GM21528 (cell line): ENCODE measurements around the gene INSYN2B.
"Not testable (repeated sequence)": the region's sequence is repeated elsewhere in the genome, so short reads cannot be mapped to it uniquely, and the experiment has no call there.

Experiments
- ATAC-seq: cut with Tn5 transposase; IDR thresholded peaks from one replicate; pipeline ENCODE4 v1.9.1; 2021; ENCODE audit warnings: mild to moderate bottlenecking, moderate library complexity; ENCODE audit not compliant: unreplicated experiment, low FRiP score

INSYN2B gene

GRCh38 chr5:169862391-169862811 lies 117.9 kb downstream of the INSYN2B start:
- ATAC-seq: no peak

DNA sequence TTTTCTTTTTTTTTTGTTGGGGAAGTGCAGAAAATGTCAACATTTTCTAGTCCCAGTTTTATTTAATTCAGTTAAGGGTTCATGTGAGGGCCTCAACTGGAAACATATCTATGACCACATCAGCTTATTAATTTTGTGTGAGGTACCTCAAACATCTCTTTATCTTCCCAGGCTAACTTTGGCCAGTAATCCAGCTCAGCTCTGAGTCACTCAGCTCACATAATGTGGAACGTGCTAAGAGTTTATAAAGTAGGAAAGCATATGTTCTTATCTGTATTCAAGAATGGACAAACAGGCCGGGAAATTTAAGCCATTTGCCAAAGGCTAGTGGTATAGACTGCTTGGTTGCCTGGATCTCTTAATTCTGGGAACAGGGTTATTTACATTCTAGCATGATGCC lies 118.4 kb downstream of the INSYN2B start:
- no peak for ATAC-seq

- no peak for ATAC-seq
Observed at GRCh38 chr5:169861433-169861832, 118.9 kb downstream of the INSYN2B start.

GRCh38 chr5:169860585-169860984 lies 119.7 kb downstream of the INSYN2B start:
- ATAC-seq: no peak

DNA sequence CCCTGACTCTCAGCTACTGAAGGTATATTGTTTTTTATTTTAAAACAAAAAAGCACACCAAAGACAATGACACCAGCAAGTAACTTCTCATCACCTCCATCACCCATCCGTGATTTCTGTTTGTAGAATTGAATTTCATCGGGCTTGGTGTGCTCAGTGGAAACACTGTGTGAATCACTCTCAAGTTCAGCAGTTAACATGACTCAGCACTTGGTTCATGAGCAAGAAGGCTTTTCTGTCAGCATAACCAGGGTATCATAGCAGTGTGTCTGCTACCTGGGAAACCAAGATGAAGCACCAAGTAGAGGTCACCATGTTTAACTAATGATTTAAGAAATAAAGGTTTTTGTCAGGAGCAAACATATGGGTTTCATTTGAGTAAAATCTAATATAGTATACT lies 123.7 kb downstream of the INSYN2B start:
- ATAC-seq: no peak

DNA sequence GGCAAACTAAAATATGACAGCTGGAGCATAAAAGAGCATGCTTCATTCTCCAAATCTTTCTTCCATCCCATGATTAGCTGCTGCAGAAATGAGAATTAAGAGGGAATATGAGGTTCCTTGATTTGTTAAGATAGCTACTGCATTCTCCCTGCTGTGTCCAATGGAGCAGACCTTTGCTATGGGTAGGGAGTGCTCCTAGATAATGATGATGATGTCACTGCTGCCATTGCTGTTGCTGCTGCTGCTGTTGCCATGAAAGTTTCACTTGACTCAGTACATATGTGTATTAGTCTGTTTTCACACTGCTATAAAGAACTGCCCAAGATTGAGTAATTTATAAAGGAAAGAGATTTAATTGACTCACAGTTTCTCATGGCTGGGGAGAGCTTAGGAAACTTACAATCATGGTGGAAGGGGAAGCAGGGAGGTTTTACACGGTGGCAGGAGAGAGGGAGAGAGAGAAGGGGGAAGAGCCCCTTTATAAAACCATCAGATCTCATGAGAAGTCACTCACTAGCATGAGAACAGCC lies 128.9 kb downstream of the INSYN2B start:
- no peak for ATAC-seq

DNA sequence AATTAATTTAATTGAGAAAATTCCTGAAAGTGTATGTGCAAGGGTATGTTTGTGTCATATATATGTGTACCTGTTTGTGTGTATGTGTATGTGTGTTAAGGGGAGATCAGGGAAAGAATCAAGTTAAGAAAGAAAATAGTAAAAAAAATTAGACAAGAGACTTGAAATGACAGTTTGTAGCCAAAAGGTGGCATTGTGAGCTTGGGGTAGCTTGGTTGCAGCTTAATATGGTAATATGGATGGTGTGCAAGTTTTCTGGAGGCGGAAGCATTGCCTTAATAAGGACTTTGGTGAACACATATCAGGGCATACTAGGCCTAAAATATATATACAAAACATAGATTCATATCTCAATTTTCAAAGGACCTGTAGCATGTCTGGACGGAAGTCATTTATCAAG lies 129.9 kb downstream of the INSYN2B start:
- ATAC-seq: no peak

DNA sequence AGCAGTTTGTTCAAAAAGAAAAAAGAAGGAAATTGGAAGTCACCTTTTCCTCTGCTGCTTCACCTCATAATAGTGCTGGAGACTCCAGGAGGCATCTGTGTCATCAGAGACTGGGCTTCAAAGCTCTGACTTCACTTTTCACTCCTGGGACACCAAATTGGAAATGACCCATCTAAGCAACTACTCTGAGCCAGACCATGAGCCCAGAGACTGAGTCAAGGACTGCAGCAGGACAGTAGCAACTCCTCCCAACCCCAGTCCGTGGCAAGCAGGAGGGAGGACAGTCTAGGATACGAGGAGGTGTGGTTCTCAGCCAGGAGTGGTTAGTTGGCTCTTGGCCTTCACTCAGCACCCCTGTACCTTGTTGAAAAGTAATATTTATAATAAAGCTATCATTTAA lies 131.5 kb downstream of the INSYN2B start:
- ATAC-seq: no peak

- no peak for ATAC-seq
Observed at GRCh38 chr5:169848271-169848670, 132.0 kb downstream of the INSYN2B start.

GRCh38 chr5:169847519-169847918 lies 132.8 kb downstream of the INSYN2B start:
- ATAC-seq: no peak

GRCh38 chr5:169842699-169843098 lies 137.6 kb downstream of the INSYN2B start:
- no peak for ATAC-seq

DNA sequence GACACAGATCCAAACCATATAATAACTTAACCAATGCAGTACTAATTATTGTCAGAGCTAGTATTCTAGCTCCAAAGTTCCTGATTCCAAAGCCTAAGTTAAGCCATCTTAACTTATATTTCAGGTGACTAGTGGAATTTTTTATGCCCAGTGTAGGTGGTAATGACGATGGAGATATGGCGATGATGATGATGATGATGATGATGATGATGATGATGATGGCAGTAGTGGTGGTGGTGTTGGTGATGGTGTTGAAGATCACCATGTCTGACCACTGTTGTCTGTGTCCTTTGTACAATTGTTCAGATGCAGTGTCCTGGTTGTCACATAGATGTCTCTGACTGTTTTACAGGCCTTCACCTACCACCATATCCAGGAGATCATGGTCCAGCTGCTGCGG lies 139.9 kb downstream of the INSYN2B start:
- ATAC-seq: no peak

- peak; percentile 87 for ATAC-seq
Observed at GRCh38 chr5:169838688-169839087, 141.6 kb downstream of the INSYN2B start.

DNA sequence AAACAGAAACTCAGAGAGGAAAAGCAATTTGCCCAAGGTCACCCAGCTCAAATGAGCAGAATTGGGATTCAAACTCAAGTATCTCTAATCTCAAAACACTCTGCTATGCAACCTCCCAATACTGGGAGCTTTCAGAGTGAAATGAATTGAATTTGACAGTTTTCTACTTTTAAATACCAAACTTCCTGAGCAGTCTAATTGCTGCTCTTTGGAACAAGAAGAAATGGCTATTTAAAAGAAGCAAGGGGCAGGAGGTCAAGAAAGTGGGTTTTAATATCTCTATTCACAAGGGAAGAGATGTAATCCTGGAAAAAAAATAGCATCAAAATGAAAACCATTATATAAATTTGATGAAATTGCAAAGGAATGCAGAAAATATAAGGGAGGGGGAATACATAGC lies 142.6 kb downstream of the INSYN2B start:
- ATAC-seq: no peak

DNA sequence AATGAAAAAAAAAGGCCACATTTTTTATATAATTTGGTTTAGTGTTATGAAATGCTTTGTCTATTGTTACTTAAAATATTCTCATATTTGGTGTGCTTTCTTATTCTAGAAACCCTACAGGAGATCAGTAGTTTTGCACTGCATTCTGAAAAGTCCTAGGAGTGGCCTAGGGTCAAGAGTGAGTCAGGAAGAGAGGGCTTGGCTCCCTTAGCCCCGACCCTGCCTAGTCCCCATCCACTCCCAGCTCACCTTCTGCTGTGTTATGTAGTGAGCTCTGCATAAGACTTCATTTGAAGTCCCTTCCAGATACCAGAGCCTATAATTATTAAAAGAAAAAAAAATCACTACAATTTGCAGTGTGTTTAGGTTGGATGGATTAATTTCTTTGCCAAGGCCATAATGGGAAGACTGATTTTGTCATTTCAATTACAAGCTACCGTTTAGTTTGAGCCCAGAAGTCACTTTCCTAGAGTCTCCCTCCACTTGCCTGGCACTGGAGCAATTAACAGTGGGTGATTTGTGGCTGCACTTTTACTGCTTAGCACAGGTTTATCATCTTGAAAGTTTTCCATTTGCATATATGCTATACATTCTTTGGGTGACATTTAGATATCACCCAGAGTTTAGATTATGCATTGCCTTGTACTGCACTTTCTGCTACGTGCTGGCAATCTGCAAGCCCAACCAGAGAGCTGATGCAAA lies 143.3 kb downstream of the INSYN2B start:
- ATAC-seq: no peak

DNA sequence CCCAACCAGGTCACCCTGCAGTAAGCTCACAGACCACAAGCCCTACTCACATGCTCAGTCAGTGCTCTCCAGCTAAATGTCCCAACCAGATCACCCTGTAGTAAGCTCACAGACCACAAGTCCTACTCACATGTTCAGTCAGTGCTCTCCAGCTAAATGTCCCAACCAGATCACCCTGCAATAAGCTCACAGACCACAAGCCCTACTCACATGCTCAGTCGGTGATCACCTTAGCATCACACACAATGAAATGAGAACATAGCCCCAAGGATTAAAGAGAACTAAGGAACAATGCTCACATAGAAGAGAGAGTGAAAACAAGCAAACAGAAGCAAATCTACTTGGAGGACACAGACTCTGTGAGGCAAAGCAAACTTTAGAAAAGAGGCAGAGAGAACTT lies 145.8 kb downstream of the INSYN2B start:
- not testable (repeated sequence) for ATAC-seq

DNA sequence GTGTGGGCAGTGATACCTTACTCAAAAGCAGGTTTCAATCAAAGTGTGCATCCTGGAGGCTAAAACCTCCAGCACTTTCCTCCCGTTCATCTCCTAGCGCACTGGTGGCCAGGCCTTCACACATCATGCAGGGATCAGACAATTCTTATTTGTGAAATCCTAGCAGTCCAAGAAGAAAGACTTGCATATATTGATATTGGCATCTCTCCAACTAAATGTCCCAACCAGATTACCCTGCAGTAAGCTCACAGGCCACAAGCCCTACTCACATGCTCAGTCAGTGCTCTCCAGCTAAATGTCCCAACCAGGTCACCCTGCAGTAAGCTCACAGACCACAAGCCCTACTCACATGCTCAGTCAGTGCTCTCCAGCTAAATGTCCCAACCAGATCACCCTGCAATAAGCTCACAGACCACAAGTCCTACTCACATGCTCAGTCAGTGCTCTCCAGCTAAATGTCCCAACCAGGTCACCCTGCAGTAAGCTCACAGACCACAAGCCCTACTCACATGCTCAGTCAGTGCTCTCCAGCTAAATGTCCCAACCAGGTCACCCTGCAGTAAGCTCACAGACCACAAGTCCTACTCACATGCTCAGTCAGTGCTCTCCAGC lies 146.5 kb downstream of the INSYN2B start:
- ATAC-seq: not testable (repeated sequence)

GRCh38 chr5:169832845-169833244 lies 147.4 kb downstream of the INSYN2B start:
- no peak for ATAC-seq

- ATAC-seq: no peak
Observed at GRCh38 chr5:169832304-169832703, 148.0 kb downstream of the INSYN2B start.

DNA sequence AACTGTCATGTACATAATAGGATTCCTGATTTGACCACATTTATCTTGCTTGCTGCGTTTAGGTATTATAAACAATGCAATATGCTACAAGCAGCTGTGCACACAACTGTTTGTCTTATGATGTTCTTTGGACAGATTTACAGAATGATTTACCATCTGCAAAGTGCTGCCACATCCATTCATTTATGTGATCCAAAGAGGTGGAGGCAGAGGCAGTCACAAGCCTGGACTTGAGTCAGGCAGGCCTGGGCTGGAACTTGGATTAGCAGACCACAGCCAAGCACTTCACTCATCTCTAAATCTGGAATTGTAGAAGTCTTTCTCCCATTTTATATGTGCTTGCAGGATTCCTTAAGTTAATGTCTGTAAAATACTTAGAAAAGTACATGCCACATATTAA lies 149.0 kb downstream of the INSYN2B start:
- no peak for ATAC-seq

- no peak for ATAC-seq
Observed at GRCh38 chr5:169828385-169828784, 151.9 kb downstream of the INSYN2B start.

DNA sequence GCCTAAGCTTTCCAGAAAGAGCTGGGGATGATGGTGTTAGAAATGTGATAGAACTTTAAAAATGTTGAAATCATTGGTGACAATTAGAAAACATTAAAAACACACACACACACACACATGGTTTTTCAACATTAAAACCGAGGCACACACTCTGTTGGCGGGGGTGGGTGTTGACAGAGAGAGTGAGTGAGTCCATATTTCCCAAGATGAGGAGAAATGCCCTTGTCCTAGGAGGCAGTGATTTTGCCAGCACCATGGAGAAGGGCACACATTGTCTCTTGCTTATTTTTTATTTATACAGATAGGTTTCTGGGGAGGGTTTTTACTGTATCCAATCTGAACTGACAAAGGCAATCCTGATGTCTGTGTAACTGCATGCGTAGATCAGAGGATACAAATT lies 152.5 kb downstream of the INSYN2B start:
- ATAC-seq: no peak
